ENCODE measurements around the gene RALBP1.

The RALBP1 gene

GRCh38 chr18:9552616-9553015, 77.3 kb downstream of the RALBP1 start:
- TF ChIP-seq CTCF (IDR thresholded peaks at IDR 0.05; ENCODE audit: low read depth, low read length): no peak
- H3K4me3 ChIP-seq (ENCODE audit: low read depth, low read length): no peak overlapping the region
- in situ Hi-C loops (cut with HindIII; ENCODE audit: low sequenced_read_pairs): no loop called here
- DNase-seq (ENCODE audit: low read depth, low spot score): no peak

GRCh38 chr18:9557250-9557943, 82.1 kb downstream of the RALBP1 start:
- no peak for DNase-seq (ENCODE audit: low read depth, low spot score)
- in situ Hi-C loops (cut with HindIII; ENCODE audit: low sequenced_read_pairs): no loop called here
- H3K4me3 ChIP-seq (ENCODE audit: low read depth, low read length): no peak overlapping the region
- no peak for TF ChIP-seq CTCF (IDR thresholded peaks at IDR 0.05; ENCODE audit: low read depth, low read length)

GRCh38 chr18:9558387-9559064, 83.2 kb downstream of the RALBP1 start:
- no peak overlapping the region for H3K4me3 ChIP-seq (ENCODE audit: low read depth, low read length)
- in situ Hi-C loops (cut with HindIII; ENCODE audit: low sequenced_read_pairs): no loop called here
- DNase-seq (ENCODE audit: low read depth, low spot score): no peak
- no peak for TF ChIP-seq CTCF (IDR thresholded peaks at IDR 0.05; ENCODE audit: low read depth, low read length)

GRCh38 chr18:9559253-9559652, 83.9 kb downstream of the RALBP1 start:
- no peak for DNase-seq (ENCODE audit: low read depth, low spot score)
- no peak overlapping the region for H3K4me3 ChIP-seq (ENCODE audit: low read depth, low read length)
- no peak for TF ChIP-seq CTCF (IDR thresholded peaks at IDR 0.05; ENCODE audit: low read depth, low read length)
- in situ Hi-C loops (cut with HindIII; ENCODE audit: low sequenced_read_pairs): no loop called here

GRCh38 chr18:9561759-9562158, 86.4 kb downstream of the RALBP1 start:
- no peak overlapping the region for H3K4me3 ChIP-seq (ENCODE audit: low read depth, low read length)
- TF ChIP-seq CTCF (IDR thresholded peaks at IDR 0.05; ENCODE audit: low read depth, low read length): no peak
- in situ Hi-C loops (cut with HindIII; ENCODE audit: low sequenced_read_pairs): no loop called here
- DNase-seq (ENCODE audit: low read depth, low spot score): no peak

- in situ Hi-C loops (cut with HindIII; ENCODE audit: low sequenced_read_pairs): no loop called here
- no peak for TF ChIP-seq CTCF (IDR thresholded peaks at IDR 0.05; ENCODE audit: low read depth, low read length)
- DNase-seq (ENCODE audit: low read depth, low spot score): no peak
- H3K4me3 ChIP-seq (ENCODE audit: low read depth, low read length): no peak overlapping the region
Observed at GRCh38 chr18:9562584-9562983, 87.3 kb downstream of the RALBP1 start.
